Kasumi-1 (cell line): Measurements from ENCODE around the gene DCC.

Source experiments
- DNase-seq, 2 experiments: peaks; one replicate each; lab custom pipeline; 2025; lab: John Stamatoyannopoulos, UW

Gene DCC

DNA sequence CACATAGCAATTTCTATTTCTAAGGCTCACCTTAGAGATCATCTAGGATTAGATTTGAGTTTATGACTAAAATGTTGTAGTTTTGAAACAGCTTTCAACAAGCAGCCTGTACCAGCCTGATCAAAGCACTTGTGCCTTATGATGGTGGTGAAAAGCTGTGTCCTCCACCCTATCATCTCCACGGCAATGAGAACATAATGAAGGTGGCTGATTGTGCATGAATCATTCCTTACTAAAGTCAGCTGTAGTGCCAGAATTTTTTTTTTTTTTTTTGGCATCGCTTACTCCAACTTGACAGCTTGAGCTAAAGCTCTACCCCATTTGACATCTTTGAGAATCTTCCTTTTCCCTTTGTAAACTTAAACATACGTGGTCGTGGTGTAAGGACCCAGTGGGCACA lies 86.0 kb downstream of the DCC start:
- no peak for DNase-seq

GRCh38 chr18:52426462-52426861 lies 86.5 kb downstream of the DCC start:
- no peak for DNase-seq

- DNase-seq: no peak
Measured at GRCh38 chr18:52427521-52428175, 87.7 kb downstream of the DCC start.

GRCh38 chr18:52431683-52432082 lies 91.7 kb downstream of the DCC start:
- no peak for DNase-seq

GRCh38 chr18:52433797-52434196 lies 93.8 kb downstream of the DCC start:
- no peak for DNase-seq

- no peak for DNase-seq
Measured at GRCh38 chr18:52435301-52435700, 95.3 kb downstream of the DCC start.

- DNase-seq: no peak
Measured at GRCh38 chr18:52437161-52437560, 97.2 kb downstream of the DCC start.

DNA sequence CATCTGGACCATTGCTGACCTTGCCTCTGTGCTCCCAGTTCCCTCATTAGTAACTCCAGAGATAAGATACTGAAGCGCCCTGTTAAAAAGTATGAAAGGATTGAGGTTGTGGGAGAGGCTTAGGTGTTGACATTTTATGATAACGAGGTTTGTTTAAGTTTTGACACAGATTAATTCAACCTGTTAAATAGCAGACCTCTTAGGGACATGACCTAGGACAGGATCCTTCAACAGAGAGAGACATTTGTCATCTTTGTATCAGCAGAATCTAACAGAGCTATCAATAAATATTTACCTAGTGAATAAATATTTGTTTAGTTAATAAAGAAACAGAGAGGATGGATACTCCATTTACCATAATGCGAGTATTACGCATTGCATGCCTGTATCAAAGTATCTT lies 99.5 kb downstream of the DCC start:
- DNase-seq: no peak

- DNase-seq: no peak
Measured at GRCh38 chr18:52441794-52442193, 101.8 kb downstream of the DCC start.

GRCh38 chr18:52442686-52443085 lies 102.7 kb downstream of the DCC start:
- DNase-seq: no peak

GRCh38 chr18:52451256-52451655 lies 111.3 kb downstream of the DCC start:
- DNase-seq: no peak

DNA sequence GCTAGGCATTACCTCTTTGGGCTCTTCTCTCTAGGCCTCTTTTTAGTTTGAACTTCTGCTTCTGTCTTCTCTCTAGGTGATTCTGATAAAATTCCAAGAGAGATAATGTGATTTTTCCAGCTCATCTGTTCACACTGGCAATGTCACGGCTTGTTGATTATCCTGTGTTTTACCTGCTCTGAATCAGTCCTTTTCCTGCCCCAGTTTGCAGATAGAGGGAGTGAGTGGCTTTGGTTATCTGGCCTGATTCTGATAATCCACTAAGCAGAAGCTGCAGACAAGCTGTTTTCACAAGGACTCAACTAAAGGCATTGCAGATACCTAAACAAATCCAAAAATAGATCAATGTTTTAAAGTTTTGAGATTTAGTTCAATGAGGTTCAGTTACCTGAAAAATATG lies 111.9 kb downstream of the DCC start:
- DNase-seq: no peak

- DNase-seq: no peak
Measured at GRCh38 chr18:52452427-52452826, 112.4 kb downstream of the DCC start.

- DNase-seq: no peak
Measured at GRCh38 chr18:52459890-52460289, 119.9 kb downstream of the DCC start.

DNA sequence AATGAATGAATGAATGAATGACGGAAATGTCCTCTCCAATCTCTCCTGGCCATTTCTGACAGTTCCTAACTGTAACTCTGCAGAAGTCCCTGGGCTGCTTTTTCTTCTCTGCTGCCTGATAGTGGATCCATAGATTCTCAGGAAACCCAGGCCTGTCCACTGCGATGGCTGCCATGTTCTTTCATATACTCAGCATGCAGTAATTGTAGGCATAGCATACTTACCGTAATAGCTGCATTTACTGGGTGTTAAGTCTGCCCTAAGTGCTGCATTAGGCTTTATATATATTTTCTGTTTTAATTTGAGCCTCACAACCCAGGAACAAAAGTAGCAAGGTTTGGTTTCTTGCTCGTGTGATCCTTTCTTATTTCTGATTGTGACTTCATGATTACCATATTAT lies 122.9 kb downstream of the DCC start:
- no peak for DNase-seq

DNA sequence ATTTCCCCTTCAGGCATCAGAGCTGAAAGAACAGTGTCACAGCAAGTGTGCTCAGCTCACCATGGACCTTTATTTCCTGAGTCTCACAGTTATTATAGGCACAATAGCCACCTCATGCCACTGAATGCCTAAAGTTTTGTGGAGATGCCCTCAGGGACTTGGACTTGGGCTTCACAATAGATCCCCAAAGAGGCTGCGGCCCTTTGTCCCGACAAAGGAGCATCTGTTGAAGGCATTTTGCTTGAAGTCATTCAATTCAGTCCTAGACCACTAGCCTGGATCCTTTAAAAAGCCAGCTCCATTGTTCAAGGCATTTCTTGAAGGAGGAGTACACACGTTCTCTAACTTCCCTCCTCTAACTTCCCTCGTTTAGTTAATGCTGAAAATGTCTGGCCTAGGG lies 125.4 kb downstream of the DCC start:
- DNase-seq: no peak

DNA sequence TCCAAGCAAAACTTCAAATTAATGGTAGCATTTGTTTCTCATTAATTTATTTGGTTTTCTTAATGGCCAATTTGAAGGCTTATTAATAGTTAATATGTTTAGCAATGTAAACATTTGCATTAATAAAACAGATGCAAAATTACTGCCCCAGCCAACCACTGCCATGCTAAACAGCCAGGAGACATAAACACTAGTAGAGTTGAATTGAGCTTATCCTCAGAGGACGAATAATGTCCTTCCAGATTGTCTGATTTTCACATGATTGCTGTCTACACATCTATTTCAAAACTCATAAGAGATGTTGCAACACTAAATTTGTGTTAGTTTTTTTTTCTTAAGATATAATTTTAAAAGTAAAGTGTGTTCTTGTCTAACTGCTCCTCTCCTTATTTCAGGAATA lies 128.5 kb downstream of the DCC start:
- no peak for DNase-seq

GRCh38 chr18:52475325-52475724 lies 135.3 kb downstream of the DCC start:
- DNase-seq: no peak

DNA sequence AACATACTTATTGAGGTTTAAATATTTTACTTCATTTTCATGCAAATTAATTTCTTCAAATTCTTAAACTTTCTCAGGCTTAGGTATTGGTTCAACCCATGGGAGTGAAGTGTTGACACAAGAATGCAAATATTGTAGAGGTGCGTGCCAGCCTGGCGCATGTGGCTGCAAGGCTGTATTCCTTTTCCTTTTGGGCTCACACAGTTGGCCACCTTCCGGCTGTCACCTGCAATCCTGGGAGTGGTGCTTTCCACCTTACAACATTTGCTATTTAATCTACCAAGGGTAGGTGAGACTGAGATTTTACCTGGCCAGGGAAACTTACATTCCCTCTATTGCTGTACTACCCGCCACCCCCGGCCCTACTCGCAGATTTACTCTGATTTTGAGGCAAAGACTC lies 141.1 kb downstream of the DCC start:
- no peak for DNase-seq

GRCh38 chr18:52484977-52485376 lies 145.0 kb downstream of the DCC start:
- peak in 1 of 2 experiments; percentile 14 for DNase-seq

DNA sequence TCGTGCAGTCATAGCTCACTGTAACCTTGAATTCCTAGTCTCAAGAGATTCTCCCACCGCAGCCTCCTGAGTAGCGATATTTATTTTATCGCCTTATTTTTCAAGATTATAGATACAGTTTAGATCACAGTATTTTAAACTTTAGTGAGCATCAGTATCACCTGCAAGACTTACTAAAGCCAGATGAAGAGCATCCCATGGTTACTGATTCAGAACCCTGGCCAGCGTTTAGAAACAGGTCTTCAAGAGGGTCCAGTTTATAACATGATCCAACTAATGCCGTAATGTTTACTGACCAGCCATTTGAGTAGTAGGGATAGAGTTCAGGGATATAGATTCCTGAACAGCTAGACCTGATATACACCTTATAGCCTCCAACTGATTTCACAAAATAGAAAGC lies 146.1 kb downstream of the DCC start:
- DNase-seq: no peak

- no peak for DNase-seq
Measured at GRCh38 chr18:52489396-52490306, 149.7 kb downstream of the DCC start.

DNA sequence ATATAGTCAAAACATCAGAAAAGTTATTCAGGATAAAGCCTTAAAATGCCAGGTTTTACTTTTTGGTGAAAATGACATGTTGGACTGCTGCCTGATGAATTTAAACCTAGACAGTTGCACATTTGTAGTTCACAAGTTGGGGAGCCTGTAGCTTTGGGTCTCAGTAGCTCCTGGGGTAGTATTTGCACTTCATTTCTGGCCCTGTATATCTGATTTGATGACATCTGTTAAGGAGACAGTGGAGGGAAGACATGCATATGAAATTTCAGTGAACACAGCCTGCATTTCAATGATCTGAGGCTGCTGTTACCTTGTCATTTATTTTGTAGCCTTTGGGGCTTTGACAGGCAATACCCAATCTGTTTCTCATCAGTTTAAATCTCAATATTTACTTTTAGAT lies 156.4 kb downstream of the DCC start:
- no peak for DNase-seq

GRCh38 chr18:52499016-52499415 lies 159.0 kb downstream of the DCC start:
- DNase-seq: no peak
